ENCODE data around the gene LRP1B.
A peak's percentile ranks its signal among the peaks of the same experiment; 100 is the strongest.

Gene LRP1B

GRCh38 chr2:141968433-141968832 lies 162.4 kb downstream of the LRP1B start:
- Histone ChIP-seq H3K4me3 (no peak overlapping the region), H3K27ac (no peak overlapping the region)
- TF ChIP-seq Cebpa-rat (IDR thresholded peaks at IDR 0.05): no peak

GRCh38 chr2:141967980-141968379 lies 162.8 kb downstream of the LRP1B start:
- Histone ChIP-seq H3K27me3 (no peaks in the 10 kb centered on the region), H3K4me3 (no peak overlapping the region), H3K27ac (no peak overlapping the region), H3K4me2 (no peak overlapping the region), H4K20me1 (no peaks in the 10 kb centered on the region), H3K9ac (no peak overlapping the region), H3K9me3 (no peaks in the 10 kb centered on the region), H3K4me1 (no peaks in the 10 kb centered on the region), H3K36me3 (no peaks in the 10 kb centered on the region)
- no peak for TF ChIP-seq Cebpa-rat (IDR thresholded peaks at IDR 0.05)

More at GRCh38 chr2:141968433-141968832, 162.4 kb downstream of the LRP1B start:
- H3K9ac ChIP-seq: no peak overlapping the region
- no peaks in the 10 kb centered on the region for H3K4me1 ChIP-seq
- no peaks in the 10 kb centered on the region for H4K20me1 ChIP-seq
- no peaks in the 10 kb centered on the region for H3K9me3 ChIP-seq
- H3K27me3 ChIP-seq: no peaks in the 10 kb centered on the region
- H3K4me2 ChIP-seq: no peak overlapping the region
- H3K36me3 ChIP-seq: no peaks in the 10 kb centered on the region

GRCh38 chr2:141967503-141967902 lies 163.3 kb downstream of the LRP1B start:
- Histone ChIP-seq H3K4me1 (no peaks in the 10 kb centered on the region), H4K20me1 (no peaks in the 10 kb centered on the region), H3K9ac (no peak overlapping the region), H3K27me3 (no peaks in the 10 kb centered on the region), H3K4me3 (no peak overlapping the region), H3K9me3 (no peaks in the 10 kb centered on the region), H3K27ac (no peak overlapping the region), H3K36me3 (no peaks in the 10 kb centered on the region), H3K4me2 (no peak overlapping the region)
- TF ChIP-seq Cebpa-rat (IDR thresholded peaks at IDR 0.05): no peak

- no peak overlapping the region for H3K4me3 ChIP-seq
- H3K27ac ChIP-seq: no peak overlapping the region
- no peak overlapping the region for H3K4me2 ChIP-seq
- H3K9ac ChIP-seq: no peak overlapping the region
- no peak for TF ChIP-seq Cebpa-rat (IDR thresholded peaks at IDR 0.05)
- no peaks in the 10 kb centered on the region for H4K20me1 ChIP-seq
- H3K4me1 ChIP-seq: no peaks in the 10 kb centered on the region
- no peaks in the 10 kb centered on the region for H3K9me3 ChIP-seq
- no peaks in the 10 kb centered on the region for H3K27me3 ChIP-seq
- no peaks in the 10 kb centered on the region for H3K36me3 ChIP-seq
Observed at GRCh38 chr2:141959941-141960340, 170.9 kb downstream of the LRP1B start.

GRCh38 chr2:141959016-141959415 lies 171.8 kb downstream of the LRP1B start:
- no peak for TF ChIP-seq Cebpa-rat (IDR thresholded peaks at IDR 0.05)
- H3K4me1 ChIP-seq: no peaks in the 10 kb centered on the region
- no peak overlapping the region for H3K27ac ChIP-seq

GRCh38 chr2:141957827-141958450 lies 172.9 kb downstream of the LRP1B start:
- Histone ChIP-seq H3K36me3 (no peaks in the 10 kb centered on the region), H3K9me3 (no peaks in the 10 kb centered on the region), H3K9ac (no peak overlapping the region), H3K27ac (no peak overlapping the region), H3K4me2 (no peak overlapping the region), H3K4me1 (no peaks in the 10 kb centered on the region), H4K20me1 (no peaks in the 10 kb centered on the region), H3K4me3 (no peak overlapping the region), H3K27me3 (no peaks in the 10 kb centered on the region)
- TF ChIP-seq Cebpa-rat (IDR thresholded peaks at IDR 0.05): no peak

More at GRCh38 chr2:141959016-141959415, 171.8 kb downstream of the LRP1B start:
- Histone ChIP-seq H3K9ac (no peak overlapping the region), H3K36me3 (no peaks in the 10 kb centered on the region), H4K20me1 (no peaks in the 10 kb centered on the region), H3K9me3 (no peaks in the 10 kb centered on the region), H3K4me2 (no peak overlapping the region), H3K4me3 (no peak overlapping the region), H3K27me3 (no peaks in the 10 kb centered on the region)

- TF ChIP-seq Cebpa-rat (IDR thresholded peaks at IDR 0.05): no peak
- H3K27me3 ChIP-seq: no peaks in the 10 kb centered on the region
- no peak overlapping the region for H3K4me2 ChIP-seq
- H3K9me3 ChIP-seq: no peaks in the 10 kb centered on the region
- no peak overlapping the region for H3K9ac ChIP-seq
- no peaks in the 10 kb centered on the region for H3K4me1 ChIP-seq
- H3K27ac ChIP-seq: no peak overlapping the region
- no peaks in the 10 kb centered on the region for H3K36me3 ChIP-seq
- no peaks in the 10 kb centered on the region for H4K20me1 ChIP-seq
- no peak overlapping the region for H3K4me3 ChIP-seq
Observed at GRCh38 chr2:141957321-141957720, 173.5 kb downstream of the LRP1B start.

GRCh38 chr2:141947396-141948114 lies 183.3 kb downstream of the LRP1B start:
- no peaks in the 10 kb centered on the region for H3K27me3 ChIP-seq
- no peaks in the 10 kb centered on the region for H3K36me3 ChIP-seq
- H3K9ac ChIP-seq: no peak overlapping the region
- no peak for TF ChIP-seq Cebpa-rat (IDR thresholded peaks at IDR 0.05)
- peaks cover 10% of the 10 kb centered on the region for H3K4me1 ChIP-seq
- no peaks in the 10 kb centered on the region for H3K9me3 ChIP-seq
- no peak overlapping the region for H3K4me3 ChIP-seq
- 0 out of 2 replicates have a peak overlapping the region, but pooled peaks have one; percentile 2 for H3K27ac ChIP-seq
- H3K4me2 ChIP-seq: peak overlapping the region; percentile 26; the same call in 1 of the 2 replicates
- no peaks in the 10 kb centered on the region for H4K20me1 ChIP-seq

GRCh38 chr2:141946016-141946415 lies 184.8 kb downstream of the LRP1B start:
- H3K36me3 ChIP-seq: no peaks in the 10 kb centered on the region
- no peak overlapping the region for H3K4me2 ChIP-seq
- H3K9ac ChIP-seq: no peak overlapping the region
- H3K27me3 ChIP-seq: no peaks in the 10 kb centered on the region
- no peaks in the 10 kb centered on the region for H4K20me1 ChIP-seq
- no peaks in the 10 kb centered on the region for H3K9me3 ChIP-seq
- H3K27ac ChIP-seq: no peak overlapping the region
- TF ChIP-seq Cebpa-rat (IDR thresholded peaks at IDR 0.05): no peak
- no peak overlapping the region for H3K4me3 ChIP-seq
- peaks cover 10% of the 10 kb centered on the region for H3K4me1 ChIP-seq

GRCh38 chr2:141943918-141944317 lies 186.9 kb downstream of the LRP1B start:
- no peak overlapping the region for H3K4me3 ChIP-seq
- no peak for TF ChIP-seq Cebpa-rat (IDR thresholded peaks at IDR 0.05)
- no peaks in the 10 kb centered on the region for H3K36me3 ChIP-seq
- H3K4me2 ChIP-seq: no peak overlapping the region
- no peak overlapping the region for H3K9ac ChIP-seq
- no peaks in the 10 kb centered on the region for H3K9me3 ChIP-seq
- no peaks in the 10 kb centered on the region for H3K27me3 ChIP-seq
- H4K20me1 ChIP-seq: no peaks in the 10 kb centered on the region
- H3K27ac ChIP-seq: no peak overlapping the region
- H3K4me1 ChIP-seq: peaks cover 10% of the 10 kb centered on the region
